ENCODE results near the gene EFCAB6. TPM values are rescaled to one million over a fixed set of nuclear protein-coding genes. Genes with fewer than 3 reads are reported as not detected.

Gene EFCAB6
- total and polyA plus RNA-seq, 2 donors (not counting 3 experiments of a cell fraction or from before 2014, with no cell fraction given), result 0.07 to 0.31 TPM

DNA sequence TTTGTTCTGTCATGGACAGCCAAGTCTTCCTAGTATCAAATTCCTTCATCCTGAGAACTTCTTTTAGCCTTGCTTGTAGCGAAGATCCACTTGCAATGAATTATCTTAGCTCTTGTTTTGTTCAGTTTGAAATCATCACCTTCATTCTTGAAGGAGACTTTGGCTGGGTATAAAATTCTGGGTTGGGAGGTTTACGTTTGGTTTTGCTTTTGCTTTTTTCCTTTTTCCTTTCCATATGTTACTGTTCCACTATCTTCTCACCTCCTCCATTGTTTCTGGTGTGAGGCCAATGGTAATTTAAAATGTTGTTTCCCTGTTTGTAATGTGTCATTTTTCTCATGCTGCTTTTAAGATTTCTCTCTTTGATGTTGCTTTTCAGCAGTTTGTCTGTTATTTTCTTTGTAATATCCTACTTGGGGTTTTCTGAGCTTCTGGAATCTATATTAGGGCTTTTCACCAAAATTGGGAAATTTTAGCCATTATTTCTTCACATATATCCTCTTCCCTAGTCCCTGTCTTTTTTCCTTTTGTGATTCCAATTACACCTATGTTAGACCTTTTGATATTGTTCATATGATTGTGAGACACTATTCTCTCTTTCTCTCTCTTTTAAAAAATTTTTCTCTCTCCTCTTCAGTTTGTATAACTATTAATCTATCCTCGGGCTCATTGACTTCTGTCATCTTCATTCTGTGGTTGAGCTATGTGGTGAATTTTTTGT is 172.7 kb downstream of the EFCAB6 start:
- peaks cover 2% of the 10 kb centered on the region for H3K9me3 ChIP-seq (replicated peaks; ENCODE audit: control insufficient read depth, insufficient read depth, low read length)
- no peaks in the 10 kb centered on the region for H3K9me1 ChIP-seq (replicated peaks; ENCODE audit: control insufficient read depth, extremely low read depth, insufficient read depth, low read length)
- no peak overlapping the region for H3K27ac ChIP-seq (ENCODE audit: insufficient read depth, low read depth, low read length)
- no peak overlapping the region for H2AFZ ChIP-seq (ENCODE audit: low read depth, low read length)
- no TSS peak for BruUV-seq (replicated peaks)
- POLR2A ChIA-PET, result no interaction called here
- no peak overlapping the region for H3K9ac ChIP-seq (replicated peaks; ENCODE audit: extremely low read depth, insufficient read depth, low read length)
- dilution Hi-C loops (cut with MboI; ENCODE audit: extremely low pct_ligation_motif_present, low sequenced_read_pairs), result no loop called here
- H3K36me3 ChIP-seq (ENCODE audit: control insufficient read depth in 2 of 2, extremely low read depth in 1 of 2, insufficient read depth in 2 of 2, low read length in 2 of 2), result no peaks in the 10 kb centered on the region
- FAIRE-seq, result no peak
- TF ChIP-seq GATA2 (IDR thresholded peaks at IDR 0.05; ENCODE audit: insufficient read depth, insufficient read length, low read depth, low read length), result no peak
- TF ChIP-seq JUN (IDR thresholded peaks at IDR 0.05; ENCODE audit: borderline replicate concordance, insufficient read depth, insufficient read length, low read depth), result no peak
- TF ChIP-seq, protein P1, sequence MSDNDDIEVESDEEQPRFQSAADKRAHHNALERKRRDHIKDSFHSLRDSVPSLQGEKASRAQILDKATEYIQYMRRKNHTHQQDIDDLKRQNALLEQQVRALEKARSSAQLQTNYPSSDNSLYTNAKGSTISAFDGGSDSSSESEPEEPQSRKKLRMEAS (IDR thresholded peaks at IDR 0.05; ENCODE audit: insufficient read depth, insufficient read length), result no peak
- TF ChIP-seq EZH2 (IDR thresholded peaks at IDR 0.05; ENCODE audit: borderline replicate concordance, low read depth, low read length, severe bottlenecking), result no peak
- no peak for TF ChIP-seq POLR2AphosphoS5 (IDR thresholded peaks at IDR 0.05; ENCODE audit: insufficient read depth, low read depth, low read length)
- no peak for TF ChIP-seq POLR2A (IDR thresholded peaks at IDR 0.05; ENCODE audit: low read depth, low read length)
- TF ChIP-seq FOS (IDR thresholded peaks at IDR 0.05; ENCODE audit: borderline replicate concordance, insufficient read depth, low read length), result no peak
- TF ChIP-seq MYC (IDR thresholded peaks at IDR 0.05; ENCODE audit: low read depth, low read length), result no peak
- TF ChIP-seq, protein P2, sequence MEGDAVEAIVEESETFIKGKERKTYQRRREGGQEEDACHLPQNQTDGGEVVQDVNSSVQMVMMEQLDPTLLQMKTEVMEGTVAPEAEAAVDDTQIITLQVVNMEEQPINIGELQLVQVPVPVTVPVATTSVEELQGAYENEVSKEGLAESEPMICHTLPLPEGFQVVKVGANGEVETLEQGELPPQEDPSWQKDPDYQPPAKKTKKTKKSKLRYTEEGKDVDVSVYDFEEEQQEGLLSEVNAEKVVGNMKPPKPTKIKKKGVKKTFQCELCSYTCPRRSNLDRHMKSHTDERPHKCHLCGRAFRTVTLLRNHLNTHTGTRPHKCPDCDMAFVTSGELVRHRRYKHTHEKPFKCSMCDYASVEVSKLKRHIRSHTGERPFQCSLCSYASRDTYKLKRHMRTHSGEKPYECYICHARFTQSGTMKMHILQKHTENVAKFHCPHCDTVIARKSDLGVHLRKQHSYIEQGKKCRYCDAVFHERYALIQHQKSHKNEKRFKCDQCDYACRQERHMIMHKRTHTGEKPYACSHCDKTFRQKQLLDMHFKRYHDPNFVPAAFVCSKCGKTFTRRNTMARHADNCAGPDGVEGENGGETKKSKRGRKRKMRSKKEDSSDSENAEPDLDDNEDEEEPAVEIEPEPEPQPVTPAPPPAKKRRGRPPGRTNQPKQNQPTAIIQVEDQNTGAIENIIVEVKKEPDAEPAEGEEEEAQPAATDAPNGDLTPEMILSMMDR (IDR thresholded peaks at IDR 0.05; ENCODE audit: extremely low read depth in 1 of 2, insufficient read depth in 1 of 2, low read depth in 1 of 2, low read length in 2 of 2), result no peak
- no peaks in the 10 kb centered on the region for H3K27me3 ChIP-seq (ENCODE audit: control insufficient read depth in 2 of 2, insufficient read depth in 2 of 2, low read length in 2 of 2)
- no peak overlapping the region for H3K4me3 ChIP-seq (replicated peaks in 1 of 3; ENCODE audit: insufficient read depth in 1 of 3, low read depth in 1 of 3, low read length in 3 of 3)
- H3K4me1 ChIP-seq (ENCODE audit: control insufficient read depth, extremely low read depth, insufficient read depth, low read length), result no peaks in the 10 kb centered on the region
- intact Hi-C loops (cut with micrococcal nuclease), result no loop called here
- H3K4me2 ChIP-seq (ENCODE audit: insufficient read depth, low read length), result no peak overlapping the region
- no peaks in the 10 kb centered on the region for H4K20me1 ChIP-seq (replicated peaks; ENCODE audit: control insufficient read depth, extremely low read depth, insufficient read depth, low read length)
- CTCF ChIA-PET, result no interaction called here
- no peaks in the 10 kb centered on the region for H3K79me2 ChIP-seq (ENCODE audit: control insufficient read depth, insufficient read depth, low read length)
- DNase-seq (ENCODE audit: low read depth, low spot score), result no peak

All from endothelial cell of umbilical vein (primary cell).